ENCODE data around the gene OGFOD2. TPM values are rescaled to one million over a fixed set of nuclear protein-coding genes. Genes with fewer than 3 reads are reported as not detected.

Gene OGFOD2
- total and polyA plus RNA-seq, 9 of the 15 experiments (the other 6 are each of a cell fraction or from before 2014, with no cell fraction given), result 1.4 to 111 (median 18.5) TPM

GRCh38 chr12:122990961-122991622 is 16.0 kb downstream of the OGFOD2 start:
- ChIA-PET CTCF (ENCODE audit: low intra/inter-chr PET ratio) (no interaction called here), POLR2A (interaction anchor here (0.6 to 0.8 kb wide), 4 partner anchors 13 to 1561 kb away, joined by 3 to 4 read pairs (median 4); no protein-coding TSS in a partner anchor)
- no peak for DNase-seq (ENCODE audit: extremely low read depth in 1 of 4, low spot score in 3 of 4)
- H3K36me3 ChIP-seq (ENCODE audit: control insufficient read depth, insufficient read depth, low read length), result 0 out of 3 replicates have a peak, but pooled peaks cover 3% of the 10 kb centered on the region
- BruUV-seq (replicated peaks), result no TSS peak
- no peaks in the 10 kb centered on the region for H3K27me3 ChIP-seq (ENCODE audit: control insufficient read depth in 2 of 2, insufficient read depth in 2 of 2, low read length in 2 of 2)
- TF ChIP-seq, protein P1, sequence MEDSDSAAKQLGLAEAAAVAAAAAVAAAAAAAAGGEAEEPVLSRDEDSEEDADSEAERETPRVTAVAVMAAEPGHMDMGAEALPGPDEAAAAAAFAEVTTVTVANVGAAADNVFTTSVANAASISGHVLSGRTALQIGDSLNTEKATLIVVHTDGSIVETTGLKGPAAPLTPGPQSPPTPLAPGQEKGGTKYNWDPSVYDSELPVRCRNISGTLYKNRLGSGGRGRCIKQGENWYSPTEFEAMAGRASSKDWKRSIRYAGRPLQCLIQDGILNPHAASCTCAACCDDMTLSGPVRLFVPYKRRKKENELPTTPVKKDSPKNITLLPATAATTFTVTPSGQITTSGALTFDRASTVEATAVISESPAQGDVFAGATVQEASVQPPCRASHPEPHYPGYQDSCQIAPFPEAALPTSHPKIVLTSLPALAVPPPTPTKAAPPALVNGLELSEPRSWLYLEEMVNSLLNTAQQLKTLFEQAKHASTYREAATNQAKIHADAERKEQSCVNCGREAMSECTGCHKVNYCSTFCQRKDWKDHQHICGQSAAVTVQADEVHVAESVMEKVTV (CRISPR knock-in tag; IDR thresholded peaks at IDR 0.05), result no peak
- TF ChIP-seq ZFP36 (IDR thresholded peaks at IDR 0.05; ENCODE audit: low read depth, low read length, partially characterized antibody), result peak; percentile 22
- no peak for FAIRE-seq
- no peak overlapping the region for H3K4me2 ChIP-seq (ENCODE audit: insufficient read depth, low read length)
- no peaks in the 10 kb centered on the region for H3K9me1 ChIP-seq (ENCODE audit: control insufficient read depth, insufficient read depth, low read length)
- H3K4me3 ChIP-seq, result no peak overlapping the region
- H3K27ac ChIP-seq (ENCODE audit: extremely low read depth, low read depth, low read length), result no peak overlapping the region
- intact Hi-C loops (cut with micrococcal nuclease), result no loop called here
- no peaks in the 10 kb centered on the region for H3K79me2 ChIP-seq (ENCODE audit: control insufficient read depth, insufficient read depth, low read length)
- no peaks in the 10 kb centered on the region for H3K9me3 ChIP-seq (replicated peaks; ENCODE audit: control insufficient read depth, insufficient read depth, low read depth, low read length)
- no peak for ATAC-seq
- H2AFZ ChIP-seq (ENCODE audit: low read depth, low read length), result no peak overlapping the region
- H3K4me1 ChIP-seq (replicated peaks in 1 of 2; ENCODE audit: control insufficient read depth in 2 of 2, insufficient read depth in 2 of 2, low read length in 2 of 2), result peaks cover 0 to 56% of the 10 kb centered on the region in 2 experiments; a peak in 2 of 5 replicates
- WGBS (ENCODE audit: insufficient coverage, low coverage, missing lambda C conversion rate), result 63% methylated on average over 10 of the region's 13 CpGs
- no peaks in the 10 kb centered on the region for H4K20me1 ChIP-seq (replicated peaks; ENCODE audit: control insufficient read depth, insufficient read depth, low read length)
- peak overlapping the region in 1 of 2 experiments; percentile 55; a peak in 2 of 4 replicates for H3K9ac ChIP-seq (ENCODE audit: insufficient read depth in 1 of 2, low read depth in 2 of 2, low read length in 2 of 2)
- in situ Hi-C loops (cut with MboI), result no loop called here

Measured in K562 (cell line).